ENCODE measurements around the gene SPTA1. TPM values are rescaled to one million over a fixed set of nuclear protein-coding genes. Genes with fewer than 3 reads are reported as not detected.

Gene SPTA1
- total and polyA plus RNA-seq, 2 of the 8 experiments (the other 6 are each of a cell fraction or from before 2014, with no cell fraction given), result not detected

GRCh38 chr1:158563853-158564252 is 122.7 kb downstream of the SPTA1 start:
- 93% methylated on average over 2 of the region's 2 CpGs; no CpG with 5 or more reads in 1 of the 2 experiments for WGBS, 2 experiments (ENCODE audit: extremely low coverage in 1 of 2, insufficient coverage in 1 of 2, insufficient read length in 1 of 2, insufficient replicate concordance in 2 of 2, low coverage in 1 of 2, low lambda C conversion rate in 2 of 2, missing lambda C conversion rate in 1 of 2)
- no peak overlapping the region for H2BK20ac ChIP-seq (ENCODE audit: low read length)
- no peak overlapping the region for H3K4ac ChIP-seq (replicated peaks; ENCODE audit: insufficient read length, low read depth, low read length)
- peaks cover 0 to 2% of the 10 kb centered on the region in 2 experiments; a peak in 1 of 4 replicates for H3K9me3 ChIP-seq (ENCODE audit: insufficient read depth in 2 of 2, low read depth in 1 of 2, low read length in 1 of 2)
- H3K9ac ChIP-seq (replicated peaks in 1 of 4; ENCODE audit: extremely low read depth in 1 of 4, low read depth in 3 of 4, low read length in 3 of 4), result peak overlapping the region in 1 of 4 experiments; percentile 34; a peak in 1 of 7 replicates
- H3K14ac ChIP-seq (ENCODE audit: insufficient read length), result no peak overlapping the region
- no peak overlapping the region for H2BK12ac ChIP-seq (ENCODE audit: low read depth, low read length)
- H3K79me1 ChIP-seq (ENCODE audit: low read depth, low read length), result no peaks in the 10 kb centered on the region
- no peaks in the 10 kb centered on the region for H3K79me2 ChIP-seq (ENCODE audit: control insufficient read depth in 1 of 2, insufficient read depth in 2 of 2, low read length in 2 of 2)
- no peak overlapping the region for H3K56ac ChIP-seq (replicated peaks; ENCODE audit: insufficient read length, low read depth, low read length)
- no peak for TF ChIP-seq GTF2F1 (IDR thresholded peaks at IDR 0.05; ENCODE audit: borderline replicate concordance, low read depth, low read length)
- no peak for TF ChIP-seq RBBP5 (IDR thresholded peaks at IDR 0.05; ENCODE audit: borderline replicate concordance, low read depth, low read length)
- TF ChIP-seq JUN (IDR thresholded peaks at IDR 0.05; ENCODE audit: low read depth, low read length), result no peak
- TF ChIP-seq TAF1 (IDR thresholded peaks at IDR 0.05; ENCODE audit: low read depth, low read length), result no peak
- no peak for TF ChIP-seq TEAD4 (IDR thresholded peaks at IDR 0.05; ENCODE audit: low read depth, low read length)
- TF ChIP-seq NANOG (IDR thresholded peaks at IDR 0.05; ENCODE audit: insufficient read depth, low read depth, low read length, poor library complexity, severe bottlenecking), result no peak
- TF ChIP-seq SRF (IDR thresholded peaks at IDR 0.05; ENCODE audit: low read depth, low read length), result no peak
- no peak for TF ChIP-seq SAP30 (IDR thresholded peaks at IDR 0.05; ENCODE audit: insufficient read depth, insufficient replicate concordance, low read length)
- H3K18ac ChIP-seq (ENCODE audit: extremely low read depth, low read length), result no peak overlapping the region
- no peak overlapping the region for H3K4me2 ChIP-seq (ENCODE audit: insufficient read depth in 1 of 2, low read depth in 2 of 2, low read length in 2 of 2)
- POLR2A ChIA-PET (ENCODE audit: partially characterized antibody), result no interaction called here
- no peaks in the 10 kb centered on the region for H3K4me1 ChIP-seq (replicated peaks in 1 of 4; ENCODE audit: control insufficient read depth in 3 of 4, insufficient read depth in 4 of 4, low read length in 3 of 4)
- H3K27ac ChIP-seq (ENCODE audit: low read depth, low read length), result no peak overlapping the region
- H2BK120ac ChIP-seq (replicated peaks; ENCODE audit: low read depth, low read length), result no peak overlapping the region
- no peak overlapping the region for H2BK5ac ChIP-seq (ENCODE audit: low read depth, low read length)
- no peak overlapping the region for H4K91ac ChIP-seq (replicated peaks; ENCODE audit: insufficient read length, low read length)
- FAIRE-seq, result no peak
- no peak overlapping the region for H4K5ac ChIP-seq (ENCODE audit: insufficient read length, low read depth, low read length)
- no peak overlapping the region for H2BK15ac ChIP-seq (ENCODE audit: low read length)
- CTCF ChIA-PET (ENCODE audit: partially characterized antibody), result no interaction called here
- no peaks in the 10 kb centered on the region for H3K23me2 ChIP-seq (ENCODE audit: low read depth, low read length)
- H4K20me1 ChIP-seq (replicated peaks in 1 of 2; ENCODE audit: control insufficient read depth in 1 of 2, insufficient read depth in 2 of 2, low read length in 2 of 2), result no peaks in the 10 kb centered on the region
- H2AFZ ChIP-seq (ENCODE audit: low read length), result no peak overlapping the region
- no peak overlapping the region for H3K4me3 ChIP-seq (ENCODE audit: extremely low read depth in 1 of 4, insufficient read depth in 2 of 4, low read depth in 3 of 4, low read length in 4 of 4)
- no peak overlapping the region for H3K23ac ChIP-seq (ENCODE audit: insufficient read length)
- H3K36me3 ChIP-seq (ENCODE audit: control insufficient read depth in 2 of 4, insufficient read depth in 4 of 4, low read length in 3 of 4), result no peaks in the 10 kb centered on the region
- H4K8ac ChIP-seq (ENCODE audit: extremely low read depth, insufficient read depth, low read length), result no peak overlapping the region
- no peak for DNase-seq (ENCODE audit: low read depth in 1 of 2, low spot score in 2 of 2)
- no peaks in the 10 kb centered on the region for H3K27me3 ChIP-seq (replicated peaks in 1 of 4; ENCODE audit: control insufficient read depth in 3 of 4, extremely low read depth in 1 of 4, insufficient read depth in 3 of 4, low read length in 3 of 4)
- H2AK5ac ChIP-seq (ENCODE audit: low read depth, low read length), result no peak overlapping the region
